SJCRH30 (cell line): ENCODE results near the gene SOX9. TPM values are rescaled to one million over a fixed set of nuclear protein-coding genes. Genes with fewer than 3 reads are reported as not detected.

Source experiments
- DNase-seq, 2 experiments: peaks; one replicate each; pipeline ENCODE4 v3.0.0-alpha.2; 2015 to 2020
- H3K27ac ChIP-seq: fragments of 250-450 bp; sonication (Bioruptor Pico); 2 replicates; pipeline ENCODE4 v1.5.1; 2020; ENCODE audit warnings: mild to moderate bottlenecking, moderate library complexity
- H3K27me3 ChIP-seq: fragments of 250-450 bp; sonication (Bioruptor Pico); 2 replicates; pipeline ENCODE4 v1.5.1; 2020; ENCODE audit warnings: mild to moderate bottlenecking, moderate library complexity
- H3K36me3 ChIP-seq: fragments of 250-450 bp; sonication (Bioruptor Pico); 2 replicates; pipeline ENCODE4 v1.5.1; 2020; ENCODE audit warnings: mild to moderate bottlenecking, moderate library complexity
- H3K4me1 ChIP-seq: fragments of 250-450 bp; sonication (Bioruptor Pico); 2 replicates; pipeline ENCODE4 v1.5.1; 2020; ENCODE audit warnings: mild to moderate bottlenecking, moderate library complexity
- H3K4me3 ChIP-seq: fragments of 250-450 bp; sonication (Bioruptor Pico); 2 replicates; pipeline ENCODE4 v1.5.1; 2020; ENCODE audit warnings: mild to moderate bottlenecking, moderate library complexity
- H3K9me3 ChIP-seq: fragments of 250-450 bp; sonication (Bioruptor Pico); replicated peaks from 2 replicates; pipeline ENCODE4 v1.5.1; 2020; ENCODE audit warnings: mild to moderate bottlenecking, moderate library complexity
- total RNA-seq: library from RNA; depleted of rRNA; stranded (reverse); fragments of >200 nt; shearing (Covaris generic); gene quantifications from 2 replicates; pipeline ENCODE4 v1.2.3, GENCODE V29; 2014

Gene SOX9
- total RNA-seq, 1 experiment from 2014 or later, result 104 TPM

DNA sequence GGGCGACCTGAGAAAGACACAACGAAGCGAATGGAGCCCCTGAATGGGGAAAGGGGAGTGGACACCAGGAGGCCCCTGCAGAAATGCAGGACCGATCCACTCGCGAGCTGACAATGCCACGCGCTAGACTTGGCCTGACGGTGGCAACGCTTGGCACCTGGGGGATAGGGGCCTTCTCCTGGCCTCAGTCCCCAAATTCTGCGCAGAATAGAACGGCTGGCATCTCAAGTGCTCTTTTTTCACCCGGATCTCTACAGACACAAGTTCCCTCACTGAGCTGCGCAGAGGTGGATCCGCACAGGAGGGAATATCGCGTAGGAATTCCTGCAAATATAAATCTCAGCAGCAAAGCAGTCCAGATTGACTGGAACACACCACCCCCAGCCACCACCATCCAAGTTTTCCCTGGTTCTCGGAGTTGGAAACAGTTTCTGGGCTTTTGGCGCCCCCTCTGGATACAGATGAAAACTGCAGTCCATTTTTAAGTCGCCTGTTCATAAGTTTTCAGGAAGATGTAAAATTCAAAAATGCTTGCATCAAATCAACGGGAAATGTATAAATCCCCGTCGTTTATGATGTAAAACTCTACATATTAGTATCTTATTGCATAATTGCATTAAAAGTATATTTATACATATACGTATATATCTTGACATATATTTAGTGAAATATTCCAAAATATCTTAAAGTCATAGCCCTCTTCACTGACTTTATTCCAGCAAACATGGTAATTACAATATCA, 2.3 kb upstream of the SOX9 start:
- no peaks in the 10 kb centered on the region for H3K9me3 ChIP-seq
- H3K27ac ChIP-seq, result no peak overlapping the region
- peak overlapping the region; percentile 94 for H3K4me3 ChIP-seq
- no peaks in the 10 kb centered on the region for H3K27me3 ChIP-seq
- peaks cover 11% of the 10 kb centered on the region for H3K36me3 ChIP-seq
- peaks cover 2% of the 10 kb centered on the region; the same call in 1 of the 2 replicates for H3K4me1 ChIP-seq
- DNase-seq, result peak; percentile 68 to 91

- peak in 1 of 2 experiments; percentile 42 for DNase-seq
- Histone ChIP-seq H3K27me3 (no peaks in the 10 kb centered on the region), H3K36me3 (peaks cover 16% of the 10 kb centered on the region), H3K4me1 (peaks cover 4% of the 10 kb centered on the region), H3K9me3 (no peaks in the 10 kb centered on the region), H3K27ac (peak overlapping the region; percentile 55; the same call in 1 of the 2 replicates), H3K4me3 (peak overlapping the region; percentile 94)
Observed at GRCh38 chr17:72119077-72119872, 1.5 kb upstream of the SOX9 start.

DNA sequence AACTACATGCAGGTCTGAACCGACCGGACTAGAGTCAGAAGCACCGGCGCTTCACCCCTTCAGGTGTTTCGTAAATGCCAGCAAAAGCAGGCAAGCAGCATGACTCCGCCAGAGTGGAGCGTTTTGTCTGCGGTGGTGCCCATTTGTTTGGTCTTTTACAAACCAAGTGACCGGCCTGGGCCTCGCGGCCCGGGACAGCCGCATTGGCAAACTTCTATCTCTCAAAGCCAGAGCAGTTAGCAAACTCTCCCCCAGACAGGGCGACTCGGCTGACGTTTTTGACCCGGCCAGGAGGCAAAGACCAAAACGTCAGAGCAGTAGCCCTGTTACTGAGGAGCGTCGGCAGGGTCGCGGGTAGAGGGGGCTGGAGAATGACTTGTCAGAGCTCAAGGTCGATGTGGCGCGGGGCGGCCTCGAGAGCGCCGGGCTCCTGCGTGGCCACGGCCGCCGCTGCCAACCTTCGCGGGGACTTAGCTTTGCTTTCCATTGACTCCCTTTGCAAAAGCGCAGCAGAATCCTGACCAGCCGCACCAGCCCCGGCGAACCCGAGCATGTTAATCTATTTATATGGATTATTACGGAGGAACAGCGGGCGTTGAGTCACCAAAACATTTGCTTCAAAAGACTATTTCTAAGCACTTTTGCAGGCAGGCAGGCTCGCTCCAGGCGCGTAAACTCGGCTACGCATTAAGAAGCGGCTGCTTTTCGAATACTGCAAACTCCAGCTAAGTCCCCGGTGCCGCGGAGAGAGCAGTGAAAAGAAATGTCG, 763 bp upstream of the SOX9 start:
- Histone ChIP-seq H3K27me3 (no peaks in the 10 kb centered on the region), H3K4me1 (peaks cover 12% of the 10 kb centered on the region), H3K9me3 (no peaks in the 10 kb centered on the region), H3K27ac (peak overlapping the region; percentile 55), H3K36me3 (peaks cover 24% of the 10 kb centered on the region), H3K4me3 (peak overlapping the region; percentile 94)
- peak in 1 of 2 experiments; percentile 88 for DNase-seq

DNA sequence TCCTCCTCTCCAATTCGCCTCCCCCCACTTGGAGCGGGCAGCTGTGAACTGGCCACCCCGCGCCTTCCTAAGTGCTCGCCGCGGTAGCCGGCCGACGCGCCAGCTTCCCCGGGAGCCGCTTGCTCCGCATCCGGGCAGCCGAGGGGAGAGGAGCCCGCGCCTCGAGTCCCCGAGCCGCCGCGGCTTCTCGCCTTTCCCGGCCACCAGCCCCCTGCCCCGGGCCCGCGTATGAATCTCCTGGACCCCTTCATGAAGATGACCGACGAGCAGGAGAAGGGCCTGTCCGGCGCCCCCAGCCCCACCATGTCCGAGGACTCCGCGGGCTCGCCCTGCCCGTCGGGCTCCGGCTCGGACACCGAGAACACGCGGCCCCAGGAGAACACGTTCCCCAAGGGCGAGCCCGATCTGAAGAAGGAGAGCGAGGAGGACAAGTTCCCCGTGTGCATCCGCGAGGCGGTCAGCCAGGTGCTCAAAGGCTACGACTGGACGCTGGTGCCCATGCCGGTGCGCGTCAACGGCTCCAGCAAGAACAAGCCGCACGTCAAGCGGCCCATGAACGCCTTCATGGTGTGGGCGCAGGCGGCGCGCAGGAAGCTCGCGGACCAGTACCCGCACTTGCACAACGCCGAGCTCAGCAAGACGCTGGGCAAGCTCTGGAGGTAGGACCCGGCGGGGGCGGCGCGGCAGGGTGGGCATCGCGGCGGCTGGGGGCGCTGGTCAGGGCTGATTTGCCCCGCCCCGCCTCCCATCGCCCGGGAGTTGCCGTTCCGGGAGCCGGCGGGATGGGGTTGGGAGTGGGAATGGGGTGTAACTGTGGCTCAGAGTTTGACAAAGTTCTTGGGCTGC, 567 bp downstream of the SOX9 start:
- Histone ChIP-seq H3K9me3 (no peaks in the 10 kb centered on the region), H3K27me3 (no peaks in the 10 kb centered on the region), H3K4me3 (peak overlapping the region; percentile 94), H3K4me1 (peaks cover 24% of the 10 kb centered on the region), H3K36me3 (peaks cover 34% of the 10 kb centered on the region), H3K27ac (peak overlapping the region; percentile 77)
- DNase-seq, result peak; percentile 73

- H3K9me3 ChIP-seq, result no peaks in the 10 kb centered on the region
- peaks cover 34% of the 10 kb centered on the region for H3K36me3 ChIP-seq
- peak overlapping the region; percentile 77 for H3K27ac ChIP-seq
- peak overlapping the region; percentile 94 for H3K4me3 ChIP-seq
- DNase-seq, result peak in 1 of 2 experiments; percentile 66
- peaks cover 32% of the 10 kb centered on the region for H3K4me1 ChIP-seq
- H3K27me3 ChIP-seq, result no peaks in the 10 kb centered on the region
Observed at GRCh38 chr17:72122010-72122764, 1.4 kb downstream of the SOX9 start.

GRCh38 chr17:72122765-72123529, 2.1 kb downstream of the SOX9 start:
- Histone ChIP-seq H3K36me3 (peaks cover 34% of the 10 kb centered on the region), H3K4me1 (peaks cover 40% of the 10 kb centered on the region), H3K27ac (peak overlapping the region; percentile 47)

GRCh38 chr17:72123530-72124437, 3.0 kb downstream of the SOX9 start:
- H3K36me3 ChIP-seq, result peaks cover 34% of the 10 kb centered on the region
- H3K27ac ChIP-seq, result peak overlapping the region; percentile 60
- H3K4me1 ChIP-seq, result peaks cover 44% of the 10 kb centered on the region
- peak; percentile 85 to 88 for DNase-seq
- H3K9me3 ChIP-seq, result no peaks in the 10 kb centered on the region
- peak overlapping the region; percentile 94 for H3K4me3 ChIP-seq
- H3K27me3 ChIP-seq, result no peaks in the 10 kb centered on the region

More at GRCh38 chr17:72122765-72123529, 2.1 kb downstream of the SOX9 start:
- DNase-seq, result peak; percentile 76 to 77
- Histone ChIP-seq H3K4me3 (peak overlapping the region; percentile 94), H3K9me3 (no peaks in the 10 kb centered on the region), H3K27me3 (no peaks in the 10 kb centered on the region)

DNA sequence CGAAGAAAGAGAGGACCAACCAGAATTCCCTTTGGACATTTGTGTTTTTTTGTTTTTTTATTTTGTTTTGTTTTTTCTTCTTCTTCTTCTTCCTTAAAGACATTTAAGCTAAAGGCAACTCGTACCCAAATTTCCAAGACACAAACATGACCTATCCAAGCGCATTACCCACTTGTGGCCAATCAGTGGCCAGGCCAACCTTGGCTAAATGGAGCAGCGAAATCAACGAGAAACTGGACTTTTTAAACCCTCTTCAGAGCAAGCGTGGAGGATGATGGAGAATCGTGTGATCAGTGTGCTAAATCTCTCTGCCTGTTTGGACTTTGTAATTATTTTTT, 3.6 kb downstream of the SOX9 start:
- Histone ChIP-seq H3K27ac (peak overlapping the region; percentile 60), H3K36me3 (peaks cover 34% of the 10 kb centered on the region), H3K27me3 (no peaks in the 10 kb centered on the region), H3K4me3 (peak overlapping the region; percentile 94), H3K4me1 (peaks cover 42% of the 10 kb centered on the region), H3K9me3 (no peaks in the 10 kb centered on the region)
- peak in 1 of 2 experiments; percentile 64 for DNase-seq

- H3K4me1 ChIP-seq, result peaks cover 42% of the 10 kb centered on the region
- H3K36me3 ChIP-seq, result peaks cover 34% of the 10 kb centered on the region
- no peaks in the 10 kb centered on the region for H3K9me3 ChIP-seq
- H3K27ac ChIP-seq, result no peak overlapping the region; the same call in 1 of the 2 replicates
- H3K4me3 ChIP-seq, result peak overlapping the region; percentile 94
- no peaks in the 10 kb centered on the region for H3K27me3 ChIP-seq
- DNase-seq, result peak in 1 of 2 experiments; percentile 60
Observed at GRCh38 chr17:72125226-72125651, 4.4 kb downstream of the SOX9 start.

DNA sequence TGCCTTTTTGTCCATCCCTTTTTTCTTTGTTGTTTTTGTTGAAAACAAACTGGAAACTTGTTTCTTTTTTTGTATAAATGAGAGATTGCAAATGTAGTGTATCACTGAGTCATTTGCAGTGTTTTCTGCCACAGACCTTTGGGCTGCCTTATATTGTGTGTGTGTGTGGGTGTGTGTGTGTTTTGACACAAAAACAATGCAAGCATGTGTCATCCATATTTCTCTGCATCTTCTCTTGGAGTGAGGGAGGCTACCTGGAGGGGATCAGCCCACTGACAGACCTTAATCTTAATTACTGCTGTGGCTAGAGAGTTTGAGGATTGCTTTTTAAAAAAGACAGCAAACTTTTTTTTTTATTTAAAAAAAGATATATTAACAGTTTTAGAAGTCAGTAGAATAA, 4.9 kb downstream of the SOX9 start:
- Histone ChIP-seq H3K4me3 (no peak overlapping the region), H3K27ac (no peak overlapping the region; the same call in 1 of the 2 replicates)

GRCh38 chr17:72126575-72127486, 6.0 kb downstream of the SOX9 start:
- H3K9me3 ChIP-seq, result no peaks in the 10 kb centered on the region
- no peak overlapping the region for H3K4me3 ChIP-seq
- DNase-seq, result peak; percentile 60 to 76
- H3K36me3 ChIP-seq, result peaks cover 34% of the 10 kb centered on the region
- H3K27ac ChIP-seq, result no peak overlapping the region; the same call in 1 of the 2 replicates
- H3K27me3 ChIP-seq, result no peaks in the 10 kb centered on the region
- H3K4me1 ChIP-seq, result peaks cover 42% of the 10 kb centered on the region

More for the DNA sequence above, 4.9 kb downstream of the SOX9 start:
- DNase-seq, result peak in 1 of 2 experiments; percentile 24
- peaks cover 42% of the 10 kb centered on the region for H3K4me1 ChIP-seq
- no peaks in the 10 kb centered on the region for H3K27me3 ChIP-seq
- H3K36me3 ChIP-seq, result peaks cover 34% of the 10 kb centered on the region
- H3K9me3 ChIP-seq, result no peaks in the 10 kb centered on the region
